AG09319 (cell line): ENCODE data around the gene GYS1.
"Not testable (repeated sequence)": the region's sequence is repeated elsewhere in the genome, so short reads cannot be mapped to it uniquely, and the experiment has no call there.

ENCODE experiments used
- DNase-seq: peaks from one replicate; pipeline ENCODE4 v3.0.0-alpha.2; 2010; ENCODE audit warnings: low read depth; ENCODE audit errors: extremely low read depth
- TF ChIP-seq, protein P1 (sequence below): IDR thresholded peaks from 2 replicates; pipeline ENCODE4 v1.5.1; 2011; ENCODE audit warnings: low read depth, mild to moderate bottlenecking, inconsistent platforms, low read length, moderate library complexity

Gene GYS1

GRCh38 chr19:49022116-49022515, 29.0 kb upstream of the GYS1 start:
- no peak for DNase-seq
- TF ChIP-seq, protein P1, sequence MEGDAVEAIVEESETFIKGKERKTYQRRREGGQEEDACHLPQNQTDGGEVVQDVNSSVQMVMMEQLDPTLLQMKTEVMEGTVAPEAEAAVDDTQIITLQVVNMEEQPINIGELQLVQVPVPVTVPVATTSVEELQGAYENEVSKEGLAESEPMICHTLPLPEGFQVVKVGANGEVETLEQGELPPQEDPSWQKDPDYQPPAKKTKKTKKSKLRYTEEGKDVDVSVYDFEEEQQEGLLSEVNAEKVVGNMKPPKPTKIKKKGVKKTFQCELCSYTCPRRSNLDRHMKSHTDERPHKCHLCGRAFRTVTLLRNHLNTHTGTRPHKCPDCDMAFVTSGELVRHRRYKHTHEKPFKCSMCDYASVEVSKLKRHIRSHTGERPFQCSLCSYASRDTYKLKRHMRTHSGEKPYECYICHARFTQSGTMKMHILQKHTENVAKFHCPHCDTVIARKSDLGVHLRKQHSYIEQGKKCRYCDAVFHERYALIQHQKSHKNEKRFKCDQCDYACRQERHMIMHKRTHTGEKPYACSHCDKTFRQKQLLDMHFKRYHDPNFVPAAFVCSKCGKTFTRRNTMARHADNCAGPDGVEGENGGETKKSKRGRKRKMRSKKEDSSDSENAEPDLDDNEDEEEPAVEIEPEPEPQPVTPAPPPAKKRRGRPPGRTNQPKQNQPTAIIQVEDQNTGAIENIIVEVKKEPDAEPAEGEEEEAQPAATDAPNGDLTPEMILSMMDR, result no peak

DNA sequence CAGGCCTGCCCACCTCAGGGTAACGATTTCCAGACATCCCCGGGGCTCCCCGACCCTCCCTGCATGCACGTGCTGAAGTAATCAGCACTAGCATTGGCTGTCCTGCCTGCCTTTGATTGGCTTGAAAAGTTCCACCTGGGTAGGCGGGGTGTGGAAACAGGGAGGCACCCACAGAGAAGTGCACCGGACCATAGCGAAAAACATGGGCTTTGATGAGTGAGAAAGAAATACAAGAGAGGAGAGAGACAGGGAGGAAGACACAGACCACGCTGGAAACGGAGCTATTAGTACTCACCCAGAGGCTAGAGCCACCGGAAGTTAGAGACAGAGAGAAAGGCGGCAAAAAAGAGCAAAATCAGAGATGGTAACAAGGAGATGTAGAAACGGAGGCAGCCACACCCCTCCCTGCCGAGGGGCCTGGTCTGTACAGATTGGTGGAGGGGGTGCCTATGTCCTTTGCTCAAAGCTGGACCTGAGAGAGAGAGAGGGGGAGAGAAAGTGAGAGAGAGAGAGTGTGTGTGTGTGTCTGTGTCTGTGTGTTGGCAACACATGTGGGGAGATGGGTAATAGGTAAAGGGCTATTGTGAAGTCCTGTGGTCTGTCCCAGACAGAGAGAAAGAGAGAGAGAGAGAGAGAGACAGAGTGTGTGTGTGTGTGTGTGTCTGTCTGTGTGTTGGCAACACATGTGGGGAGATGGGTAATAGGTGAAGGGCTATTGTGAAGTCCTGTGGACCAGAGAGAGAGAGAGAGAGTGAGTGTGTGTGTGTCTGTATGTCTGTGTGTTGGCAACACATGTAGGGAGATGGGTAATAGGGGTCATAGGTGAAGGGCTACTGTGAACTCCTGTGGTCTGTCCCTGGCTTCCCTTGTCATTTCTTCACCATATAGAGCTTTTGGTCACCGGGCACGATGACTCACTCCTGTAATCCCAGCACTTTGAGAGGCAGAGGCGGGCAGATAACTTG, 28.1 kb upstream of the GYS1 start:
- TF ChIP-seq, protein P1, result no peak
- no peak for DNase-seq

DNA sequence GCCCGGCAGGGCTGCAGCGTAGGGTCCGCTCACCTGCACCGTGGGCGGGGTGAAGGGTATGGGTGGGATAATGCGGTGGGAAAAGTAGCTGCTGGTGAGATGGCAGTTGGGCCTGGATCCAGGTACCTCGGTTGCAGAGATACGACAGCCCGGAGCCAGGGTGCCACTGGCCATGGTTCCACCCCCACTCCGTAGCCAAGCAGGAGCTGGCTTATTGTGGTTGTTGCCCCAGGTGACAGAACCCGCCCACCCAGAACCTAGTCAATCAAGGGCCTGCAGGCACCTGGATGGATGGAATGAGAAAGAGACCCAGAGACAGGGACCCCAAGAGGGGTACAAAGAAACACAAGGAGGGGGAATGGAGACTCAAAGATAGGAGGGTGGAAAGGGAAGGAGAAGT, 27.2 kb upstream of the GYS1 start:
- TF ChIP-seq, protein P1, result no peak
- no peak for DNase-seq

- no peak for DNase-seq
- TF ChIP-seq, protein P1, result peak; percentile 6
These were observed 26.3 kb upstream of the GYS1 start for GRCh38 chr19:49019242-49019932.

GRCh38 chr19:49018388-49019241, 25.5 kb upstream of the GYS1 start:
- not testable (repeated sequence) for DNase-seq

GRCh38 chr19:49017666-49018351, 24.7 kb upstream of the GYS1 start:
- no peak for DNase-seq
- TF ChIP-seq, protein P1, result peak; percentile 55
